IMR-90 (cell line): ENCODE results near the gene MYLK4. TPM values are rescaled to one million over a fixed set of nuclear protein-coding genes. Genes with fewer than 3 reads are reported as not detected.

Experiments
- ATAC-seq: fragments of 200-7000 bp; cut with Tn5 transposase; 2 replicates; pipeline ENCODE4 v1.9.1; 2020; ENCODE audit warnings: low read depth, mild to moderate bottlenecking, moderate library complexity
- BruUV-seq: library from RNA; stranded (reverse); fragments of 400-500 nt; replicated peaks from 2 replicates; lab custom pipeline; 2021; lab: Mats Ljungman, UMichigan
- CTCF ChIA-PET: fragments of 300-600 bp; formaldehyde crosslinking; extraction: SDS; loops from one replicate; lab custom pipeline; 2021; ENCODE audit warnings: antibody characterized with exemption; lab: Yijun Ruan, JAX
- POLR2A ChIA-PET: fragments of 300-600 bp; sonication (Branson Sonifier 250); formaldehyde crosslinking; loops from one replicate; lab custom pipeline; 2022; ENCODE audit warnings: antibody characterized with exemption; ENCODE audit not compliant: unreplicated experiment; lab: Charles Lee
- DNase-seq: peaks from one replicate; pipeline ENCODE4 v3.0.0; 2013
- H2AFZ ChIP-seq: replicated peaks from 2 replicates; pipeline ENCODE3; 2013; ENCODE audit warnings: low read length, mild to moderate bottlenecking; ENCODE audit not compliant: poor library complexity
- H2AK5ac ChIP-seq: 2 replicates; pipeline ENCODE4 v1.6.1; 2013; ENCODE audit warnings: low read depth, low read length, inconsistent platforms
- H2AK9ac ChIP-seq: replicated peaks from 2 replicates; pipeline ENCODE3; 2013; ENCODE audit warnings: mild to moderate bottlenecking, low read depth, low read length, moderate library complexity; ENCODE audit not compliant: poor library complexity
- H2BK120ac ChIP-seq: 2 replicates; pipeline ENCODE4 v1.6.1; 2013; ENCODE audit warnings: low read depth, low read length, inconsistent platforms
- H2BK15ac ChIP-seq: 3 replicates; pipeline ENCODE4 v1.6.1; 2013; ENCODE audit warnings: low read depth, low read length, inconsistent platforms
- H2BK20ac ChIP-seq: 2 replicates; pipeline ENCODE4 v1.6.1; 2013; ENCODE audit warnings: low read depth, mild to moderate bottlenecking, inconsistent platforms, low read length, moderate library complexity
- H2BK5ac ChIP-seq: 2 replicates; pipeline ENCODE4 v1.6.1; 2013; ENCODE audit warnings: mild to moderate bottlenecking, low read depth, low read length, inconsistent platforms; ENCODE audit not compliant: poor library complexity, severe bottlenecking
- H3K14ac ChIP-seq: replicated peaks from 2 replicates; pipeline ENCODE4 v1.6.1; 2013; ENCODE audit warnings: low read depth, low read length, inconsistent platforms
- H3K18ac ChIP-seq: 2 replicates; pipeline ENCODE4 v1.6.1; 2013; ENCODE audit warnings: low read depth, low read length, control low read depth
- H3K23ac ChIP-seq: 2 replicates; pipeline ENCODE4 v1.6.1; 2013; ENCODE audit warnings: low read depth, low read length, inconsistent platforms
- H3K27ac ChIP-seq: 2 replicates; pipeline ENCODE4 v1.5.1; 2013; ENCODE audit warnings: mild to moderate bottlenecking, control low read depth, low read length; ENCODE audit not compliant: insufficient read depth
- H3K27me3 ChIP-seq: 2 replicates; pipeline ENCODE4 v1.6.1; 2013; ENCODE audit warnings: low read length; ENCODE audit not compliant: control insufficient read depth, insufficient read depth
- H3K36me3 ChIP-seq: 2 replicates; pipeline ENCODE4 v1.6.1; 2013; ENCODE audit warnings: low read length, mixed read lengths; ENCODE audit not compliant: control insufficient read depth, insufficient read depth
- H3K4ac ChIP-seq: 2 replicates; pipeline ENCODE4 v1.6.1; 2013; ENCODE audit warnings: low read depth, low read length, inconsistent platforms
- H3K4me1 ChIP-seq: 2 replicates; pipeline ENCODE4 v1.6.1; 2013; ENCODE audit warnings: low read length, mixed read lengths; ENCODE audit not compliant: control insufficient read depth, insufficient read depth
- H3K4me2 ChIP-seq: 2 replicates; pipeline ENCODE4 v1.6.1; 2013; ENCODE audit warnings: low read depth, mild to moderate bottlenecking, control low read depth, low read length, moderate library complexity
- H3K4me3 ChIP-seq: 2 replicates; pipeline ENCODE4 v1.5.1; 2013; ENCODE audit warnings: low read depth, mild to moderate bottlenecking, control low read depth, low read length, moderate library complexity; ENCODE audit not compliant: insufficient read depth
- H3K56ac ChIP-seq: 2 replicates; pipeline ENCODE4 v1.6.1; 2013; ENCODE audit warnings: low read length, inconsistent platforms; ENCODE audit not compliant: insufficient read depth; ENCODE audit errors: extremely low read depth
- H3K79me1 ChIP-seq, 2 experiments: 2 replicates each; pipeline ENCODE4 v1.6.1; 2013; ENCODE audit warnings: low read length in 2 of 2, inconsistent platforms in 1 of 2, low read depth in 1 of 2
- H3K9ac ChIP-seq: 2 replicates; pipeline ENCODE4 v1.6.1; 2013; ENCODE audit warnings: low read depth, low read length, control low read depth
- H3K9me1 ChIP-seq: 2 replicates; pipeline ENCODE4 v1.6.1; 2013; ENCODE audit warnings: low read length, inconsistent platforms; ENCODE audit not compliant: insufficient read depth
- H3K9me3 ChIP-seq: 2 replicates; pipeline ENCODE4 v1.6.1; 2013; ENCODE audit warnings: low read length; ENCODE audit not compliant: control insufficient read depth, insufficient read depth
- H4K20me1 ChIP-seq: 2 replicates; pipeline ENCODE4 v1.6.1; 2013; ENCODE audit warnings: low read length, inconsistent platforms; ENCODE audit not compliant: insufficient read depth
- H4K5ac ChIP-seq: 2 replicates; pipeline ENCODE4 v1.6.1; 2013; ENCODE audit warnings: mild to moderate bottlenecking, low read depth, low read length, control low read depth
- H4K8ac ChIP-seq, 2 experiments: 2 replicates each; pipeline ENCODE4 v1.6.1; 2013; ENCODE audit warnings: low read depth in 2 of 2, low read length in 2 of 2, control low read depth in 1 of 2, inconsistent platforms in 1 of 2
- H4K91ac ChIP-seq: 2 replicates; pipeline ENCODE4 v1.6.1; 2013; ENCODE audit warnings: low read depth, low read length, inconsistent platforms; ENCODE audit not compliant: insufficient read depth
- BHLHE40 ChIP-seq: fragments of 150-350 bp; IDR thresholded peaks from 2 replicates; pipeline ENCODE4 v1.6.1; 2016; ENCODE audit warnings: mild to moderate bottlenecking, low read depth, low read length
- CEBPB ChIP-seq: IDR thresholded peaks from 2 replicates; pipeline ENCODE4 v1.6.1; 2012; ENCODE audit warnings: low read depth, low read length, improper control_type of control experiment
- CHD1 ChIP-seq: IDR thresholded peaks from 2 replicates; pipeline ENCODE4 v1.6.1; 2012; ENCODE audit warnings: low read depth, low read length, improper control_type of control experiment
- FOS ChIP-seq: fragments of 150-350 bp; IDR thresholded peaks from 2 replicates; pipeline ENCODE4 v1.6.1; 2016; ENCODE audit warnings: low read depth, low read length
- MAFK ChIP-seq: IDR thresholded peaks from 2 replicates; pipeline ENCODE4 v1.6.1; 2012; ENCODE audit warnings: low read depth, low read length, improper control_type of control experiment
- MAZ ChIP-seq: IDR thresholded peaks from 2 replicates; pipeline ENCODE4 v1.6.1; 2012; ENCODE audit warnings: low read depth, mild to moderate bottlenecking, low read length, improper control_type of control experiment, moderate library complexity, borderline replicate concordance
- MXI1 ChIP-seq: IDR thresholded peaks from 2 replicates; pipeline ENCODE4 v1.6.1; 2012; ENCODE audit warnings: low read depth, mild to moderate bottlenecking, low read length, moderate library complexity, borderline replicate concordance
- NFE2L2 ChIP-seq: fragments of 150-350 bp; IDR thresholded peaks from 2 replicates; pipeline ENCODE4 v1.6.1; 2016; ENCODE audit warnings: low read depth, mild to moderate bottlenecking, low read length
- POLR2A ChIP-seq: IDR thresholded peaks from 2 replicates; pipeline ENCODE4 v1.6.1; 2012; ENCODE audit warnings: mild to moderate bottlenecking, low read depth, low read length
- RAD21 ChIP-seq: IDR thresholded peaks from 2 replicates; pipeline ENCODE4 v1.6.1; 2012; ENCODE audit warnings: low read length, improper control_type of control experiment
- RCOR1 ChIP-seq: IDR thresholded peaks from 2 replicates; pipeline ENCODE4 v1.6.1; 2012; ENCODE audit warnings: mild to moderate bottlenecking, low read length, improper control_type of control experiment; ENCODE audit not compliant: insufficient replicate concordance
- RFX5 ChIP-seq: IDR thresholded peaks from 2 replicates; pipeline ENCODE4 v1.8.0; 2012; ENCODE audit warnings: low read depth, mild to moderate bottlenecking, low read length, moderate library complexity
- SMC3 ChIP-seq: fragments of 150-350 bp; IDR thresholded peaks from 2 replicates; pipeline ENCODE4 v1.6.1; 2016; ENCODE audit warnings: low read depth, mild to moderate bottlenecking, antibody characterized with exemption, low read length, moderate library complexity
- WGBS, 2 experiments: methylation state at CpG; one replicate each; pipeline versions ENCODE4 v1.1.5 to v1.1.7; 2013; ENCODE audit warnings: missing lambda C conversion rate in 2 of 2; ENCODE audit not compliant: insufficient read length in 1 of 2; ENCODE audit errors: extremely low coverage in 2 of 2; 5-methylcytosine and 5-hydroxymethylcytosine counted together
- dilution Hi-C: fragments of 300-500 bp; cut with HindIII; formaldehyde crosslinking; loops from one replicate; pipeline ENCODE4 v1.14.3; 2018; ENCODE audit warnings: low sequenced_read_pairs; ENCODE audit not compliant: unreplicated experiment
- in situ Hi-C: fragments of 300-500 bp; cut with MboI; formaldehyde crosslinking; loops from 3 replicates; pipeline ENCODE4 v1.14.3; 2019; ENCODE audit warnings: low sequenced_read_pairs, inconsistent platforms, mixed read lengths
- intact Hi-C: fragments of 100-400 bp; cut with micrococcal nuclease; formaldehyde crosslinking; loops from 2 replicates; pipeline ENCODE4 v1.10.0; 2022
- polyA plus RNA-seq, 3 experiments: library from polyadenylated mRNA; depleted of rRNA; stranded (reverse); fragments of >200 nt; gene quantifications; 2 replicates each; pipeline ENCODE4 v1.2.3, GENCODE V29; 2012; ENCODE audit warnings: low replicate concordance in 1 of 3
- total RNA-seq: library from RNA; depleted of rRNA; stranded (reverse); fragments of >200 nt; gene quantifications from 2 replicates; pipeline ENCODE4 v1.2.3, GENCODE V29; 2012
- TF ChIP-seq, protein P1 (sequence below): conservative IDR thresholded peaks from 2 replicates; pipeline ENCODE4 v1.5.1; 2012; ENCODE audit warnings: mild to moderate bottlenecking, low read depth, low read length, improper control_type of control experiment
- TF ChIP-seq, protein P2 (sequence below): fragments of 150-350 bp; IDR thresholded peaks from 2 replicates; pipeline ENCODE4 v1.6.1; 2017; ENCODE audit warnings: mild to moderate bottlenecking, antibody characterized with exemption, low read length, low read depth
- TF ChIP-seq, protein P3 (sequence below): fragments of 150-350 bp; IDR thresholded peaks from 2 replicates; pipeline ENCODE4 v1.6.1; 2016; ENCODE audit warnings: low read depth, mild to moderate bottlenecking, low read length, moderate library complexity, borderline replicate concordance

Gene MYLK4
- total and polyA plus RNA-seq, 2 of the 4 experiments (the other 2 are of a cell fraction): under 0.01 to 0.07 TPM

DNA sequence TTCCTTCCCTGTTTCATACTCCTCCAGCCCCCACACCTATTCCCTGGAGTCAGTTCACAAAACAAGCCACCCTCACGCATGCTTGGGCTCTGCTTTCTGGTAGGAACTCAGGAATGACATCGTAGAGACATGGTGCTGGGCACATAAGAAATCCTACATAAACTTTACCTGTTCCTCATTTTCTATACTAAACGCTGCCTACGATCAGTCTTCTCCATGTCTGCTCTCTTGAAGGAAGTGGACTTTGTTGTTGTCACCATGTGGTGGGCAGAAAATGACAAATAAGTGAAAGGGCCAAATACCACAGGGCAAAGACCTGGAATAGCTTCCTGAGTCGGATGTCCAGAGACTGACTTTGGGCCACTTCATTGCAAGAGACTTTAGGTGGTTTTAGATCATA, 10.1 kb downstream of the MYLK4 start:
- CTCF ChIA-PET: interaction anchor here (1.8 kb wide), 1 partner anchor 10 kb away, joined by 9 read pairs; the partner anchor contains the start of gene MYLK4
- in situ Hi-C loops: no loop called here

More for the DNA sequence above, 10.1 kb downstream of the MYLK4 start:
- no peak overlapping the region; the same call in 1 of the 2 replicates for H4K91ac ChIP-seq
- H3K56ac ChIP-seq: no peak overlapping the region
- TF ChIP-seq CEBPB (no peak), POLR2A (no peak), CHD1 (no peak), MAFK (no peak), MXI1 (no peak), RAD21 (no peak), RFX5 (no peak), BHLHE40 (no peak), FOS (no peak), MAZ (no peak), NFE2L2 (no peak), RCOR1 (no peak), SMC3 (no peak)
- TF ChIP-seq, protein P1, sequence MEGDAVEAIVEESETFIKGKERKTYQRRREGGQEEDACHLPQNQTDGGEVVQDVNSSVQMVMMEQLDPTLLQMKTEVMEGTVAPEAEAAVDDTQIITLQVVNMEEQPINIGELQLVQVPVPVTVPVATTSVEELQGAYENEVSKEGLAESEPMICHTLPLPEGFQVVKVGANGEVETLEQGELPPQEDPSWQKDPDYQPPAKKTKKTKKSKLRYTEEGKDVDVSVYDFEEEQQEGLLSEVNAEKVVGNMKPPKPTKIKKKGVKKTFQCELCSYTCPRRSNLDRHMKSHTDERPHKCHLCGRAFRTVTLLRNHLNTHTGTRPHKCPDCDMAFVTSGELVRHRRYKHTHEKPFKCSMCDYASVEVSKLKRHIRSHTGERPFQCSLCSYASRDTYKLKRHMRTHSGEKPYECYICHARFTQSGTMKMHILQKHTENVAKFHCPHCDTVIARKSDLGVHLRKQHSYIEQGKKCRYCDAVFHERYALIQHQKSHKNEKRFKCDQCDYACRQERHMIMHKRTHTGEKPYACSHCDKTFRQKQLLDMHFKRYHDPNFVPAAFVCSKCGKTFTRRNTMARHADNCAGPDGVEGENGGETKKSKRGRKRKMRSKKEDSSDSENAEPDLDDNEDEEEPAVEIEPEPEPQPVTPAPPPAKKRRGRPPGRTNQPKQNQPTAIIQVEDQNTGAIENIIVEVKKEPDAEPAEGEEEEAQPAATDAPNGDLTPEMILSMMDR: no peak
- TF ChIP-seq, protein P2, sequence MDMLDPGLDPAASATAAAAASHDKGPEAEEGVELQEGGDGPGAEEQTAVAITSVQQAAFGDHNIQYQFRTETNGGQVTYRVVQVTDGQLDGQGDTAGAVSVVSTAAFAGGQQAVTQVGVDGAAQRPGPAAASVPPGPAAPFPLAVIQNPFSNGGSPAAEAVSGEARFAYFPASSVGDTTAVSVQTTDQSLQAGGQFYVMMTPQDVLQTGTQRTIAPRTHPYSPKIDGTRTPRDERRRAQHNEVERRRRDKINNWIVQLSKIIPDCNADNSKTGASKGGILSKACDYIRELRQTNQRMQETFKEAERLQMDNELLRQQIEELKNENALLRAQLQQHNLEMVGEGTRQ: no peak
- TF ChIP-seq, protein P3, sequence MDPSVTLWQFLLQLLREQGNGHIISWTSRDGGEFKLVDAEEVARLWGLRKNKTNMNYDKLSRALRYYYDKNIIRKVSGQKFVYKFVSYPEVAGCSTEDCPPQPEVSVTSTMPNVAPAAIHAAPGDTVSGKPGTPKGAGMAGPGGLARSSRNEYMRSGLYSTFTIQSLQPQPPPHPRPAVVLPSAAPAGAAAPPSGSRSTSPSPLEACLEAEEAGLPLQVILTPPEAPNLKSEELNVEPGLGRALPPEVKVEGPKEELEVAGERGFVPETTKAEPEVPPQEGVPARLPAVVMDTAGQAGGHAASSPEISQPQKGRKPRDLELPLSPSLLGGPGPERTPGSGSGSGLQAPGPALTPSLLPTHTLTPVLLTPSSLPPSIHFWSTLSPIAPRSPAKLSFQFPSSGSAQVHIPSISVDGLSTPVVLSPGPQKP: no peak
- BruUV-seq: no TSS peak
- WGBS, 2 experiments: 100% methylated on average over 1 of the region's 5 CpGs; no CpG with 5 or more reads in 1 of the 2 experiments
- H2BK15ac ChIP-seq: no peak overlapping the region
- no peak overlapping the region for H3K27ac ChIP-seq
- intact Hi-C loops: no loop called here
- dilution Hi-C loops: no loop called here
- H4K20me1 ChIP-seq: no peaks in the 10 kb centered on the region
- DNase-seq (no peak), ATAC-seq (no peak)
- H3K36me3 ChIP-seq: no peaks in the 10 kb centered on the region
- peaks cover 8% of the 10 kb centered on the region; the same call in 1 of the 2 replicates for H3K4me1 ChIP-seq
- H3K4me3 ChIP-seq: no peak overlapping the region
- H2AK9ac ChIP-seq: no peak overlapping the region
- no peak overlapping the region for H3K4ac ChIP-seq
- no peak overlapping the region for H4K8ac ChIP-seq
- H3K79me1 ChIP-seq: no peaks in the 10 kb centered on the region
- H3K27me3 ChIP-seq: no peaks in the 10 kb centered on the region
- no peak overlapping the region for H3K9ac ChIP-seq
- H3K4me2 ChIP-seq: no peak overlapping the region
- H4K5ac ChIP-seq: no peak overlapping the region
- no peak overlapping the region for H2BK5ac ChIP-seq
- H2AK5ac ChIP-seq: no peak overlapping the region
- H2AFZ ChIP-seq: no peak overlapping the region
- POLR2A ChIA-PET: no interaction called here
- no peak overlapping the region for H2BK20ac ChIP-seq
- no peak overlapping the region for H3K14ac ChIP-seq
- H3K9me3 ChIP-seq: no peaks in the 10 kb centered on the region
- H2BK120ac ChIP-seq: no peak overlapping the region
- no peak overlapping the region for H3K23ac ChIP-seq
- no peaks in the 10 kb centered on the region; the same call in 1 of the 2 replicates for H3K9me1 ChIP-seq
- no peak overlapping the region for H3K18ac ChIP-seq
